A549 (cell line): Measurements from ENCODE around the gene POLR2L. TPM values are rescaled to one million over a fixed set of nuclear protein-coding genes. Genes with fewer than 3 reads are reported as not detected.

Experiments
- ATAC-seq, 2 experiments: fragments of 200-7000 bp in 1 of 2; fragments of >200 bp in 1 of 2; cut with Nextera tagmentation in 1 of 2; cut with Tn5 transposase in 1 of 2; 3 replicates each; pipeline versions ENCODE4 v1.8.0 to v1.9.1; 2018 to 2020; ENCODE audit warnings: mild to moderate bottlenecking in 1 of 2, moderate library complexity in 1 of 2
- CTCF ChIA-PET: fragments of 300-600 bp; sonication (Branson Sonifier 250); formaldehyde crosslinking; extraction: SDS; loops from one replicate; lab custom pipeline; 2021; ENCODE audit warnings: antibody characterized with exemption, inconsistent platforms; lab: Yijun Ruan, JAX
- POLR2A ChIA-PET: fragments of 350-600 bp; formaldehyde crosslinking; extraction: SDS; loops from one replicate; lab custom pipeline; 2021; ENCODE audit warnings: antibody characterized with exemption, inconsistent platforms; lab: Yijun Ruan, JAX
- DNase-seq, 2 experiments: peaks; one replicate each; pipeline versions ENCODE4 v3.0.0 to v3.0.0-alpha.2; 2011 to 2016; ENCODE audit warnings: low read depth in 1 of 2, low spot score in 1 of 2
- FAIRE-seq: peaks from 2 replicates; lab custom pipeline; 2011; peaks lifted over from hg19 to GRCh38; lab: Jason Lieb, UNC
- H3K27ac ChIP-seq, 2 experiments: fragments of >200 bp; sonication (Bioruptor Twin); formaldehyde crosslinking; 3 replicates each; pipeline ENCODE4 v1.5.1; 2016 to 2017
- H3K4me1 ChIP-seq: fragments of >200 bp; sonication (Bioruptor Twin); formaldehyde crosslinking; 3 replicates; pipeline ENCODE4 v1.6.1; 2016
- H3K4me2 ChIP-seq: fragments of >200 bp; sonication (Bioruptor Twin); formaldehyde crosslinking; 3 replicates; pipeline ENCODE4 v1.6.1; 2016
- H3K4me3 ChIP-seq: fragments of >200 bp; sonication (Bioruptor Twin); formaldehyde crosslinking; 3 replicates; pipeline ENCODE4 v1.5.1; 2016
- H3K9me3 ChIP-seq: fragments of >200 bp; sonication (Bioruptor Twin); formaldehyde crosslinking; 3 replicates; pipeline ENCODE4 v1.6.1; 2016
- CBX8 ChIP-seq: fragments of 200-600 bp; sonication (generic); IDR thresholded peaks from 2 replicates; pipeline ENCODE4 v1.6.1; 2016
- CHD2 ChIP-seq: fragments of 150-350 bp; IDR thresholded peaks from 2 replicates; pipeline ENCODE4 v1.6.1; 2014; ENCODE audit warnings: low read length; ENCODE audit not compliant: partially characterized antibody
- EHF ChIP-seq: fragments of 250-450 bp; sonication (Bioruptor Pico); IDR thresholded peaks from 2 replicates; pipeline ENCODE4 v1.5.0; 2020; ENCODE audit warnings: mild to moderate bottlenecking
- ESRRA ChIP-seq: fragments of 150-350 bp; IDR thresholded peaks from 2 replicates; pipeline ENCODE4 v1.6.1; 2014; ENCODE audit warnings: mild to moderate bottlenecking, low read length, borderline replicate concordance
- FOSB ChIP-seq: fragments of 250-450 bp; sonication (Bioruptor Pico); IDR thresholded peaks from 2 replicates; pipeline ENCODE4 v1.5.0; 2020; ENCODE audit warnings: mild to moderate bottlenecking, moderate library complexity
- FOXS1 ChIP-seq: fragments of 250-450 bp; sonication (Bioruptor Pico); IDR thresholded peaks from 2 replicates; pipeline ENCODE4 v1.5.0; 2020; ENCODE audit warnings: mild to moderate bottlenecking, moderate library complexity
- HMGXB4 ChIP-seq: fragments of 250-450 bp; sonication (Bioruptor Pico); IDR thresholded peaks from 2 replicates; pipeline ENCODE4 v1.5.0; 2021; ENCODE audit warnings: mild to moderate bottlenecking, moderate library complexity, borderline replicate concordance
- HOXB13 ChIP-seq: fragments of 250-450 bp; sonication (Bioruptor Pico); IDR thresholded peaks from 2 replicates; pipeline ENCODE4 v1.5.0; 2020; ENCODE audit warnings: low read depth, mild to moderate bottlenecking, moderate library complexity
- HOXB5 ChIP-seq: fragments of 250-450 bp; sonication (Bioruptor Pico); IDR thresholded peaks from 2 replicates; pipeline ENCODE4 v1.5.0; 2020; ENCODE audit warnings: mild to moderate bottlenecking, moderate library complexity
- JUN ChIP-seq, 2 experiments: fragments of >200 bp; sonication (Bioruptor Twin); formaldehyde crosslinking; IDR thresholded peaks; 2 replicates in 1 of 2; 3 replicates in 1 of 2; pipeline ENCODE4 v1.6.1; 2016 to 2017
- KDM5A ChIP-seq: fragments of 200-600 bp; sonication (generic); IDR thresholded peaks from 2 replicates; pipeline ENCODE4 v1.6.1; 2016; ENCODE audit warnings: antibody characterized with exemption, mild to moderate bottlenecking
- MAFK ChIP-seq: fragments of 450-650 bp; IDR thresholded peaks from 2 replicates; pipeline ENCODE4 v1.6.1; 2014; ENCODE audit not compliant: partially characterized antibody
- NPAS2 ChIP-seq: fragments of 250-450 bp; sonication (Bioruptor Pico); IDR thresholded peaks from 2 replicates; pipeline ENCODE4 v1.8.0; 2022; ENCODE audit warnings: mild to moderate bottlenecking, moderate library complexity, borderline replicate concordance
- NR3C1 ChIP-seq: fragments of >200 bp; sonication (Bioruptor Twin); formaldehyde crosslinking; IDR thresholded peaks from 3 replicates; pipeline ENCODE4 v1.6.1; 2017
- PBX3 ChIP-seq: IDR thresholded peaks from 2 replicates; pipeline ENCODE4 v1.6.1; 2012
- PHF8 ChIP-seq: fragments of 200-600 bp; sonication (generic); IDR thresholded peaks from 2 replicates; pipeline ENCODE4 v1.6.1; 2016; ENCODE audit warnings: low read depth, mild to moderate bottlenecking, antibody characterized with exemption, moderate library complexity, borderline replicate concordance
- RAD21 ChIP-seq, 2 experiments: fragments of >200 bp in 1 of 2; sonication (Bioruptor Twin) in 1 of 2; formaldehyde crosslinking in 1 of 2; IDR thresholded peaks in 1 of 2; conservative IDR thresholded peaks in 1 of 2; 2 replicates in 1 of 2; 3 replicates in 1 of 2; pipeline ENCODE4 v1.6.1; 2012 to 2018; ENCODE audit warnings: inconsistent platforms in 1 of 2
- SREBF2 ChIP-seq: fragments of 450-650 bp; IDR thresholded peaks from 2 replicates; pipeline ENCODE4 v1.6.1; 2014; ENCODE audit warnings: mild to moderate bottlenecking, moderate library complexity
- USF2 ChIP-seq: fragments of 450-650 bp; IDR thresholded peaks from 2 replicates; pipeline ENCODE4 v1.6.1; 2014; ENCODE audit warnings: antibody characterized with exemption
- ZNF302 ChIP-seq: fragments of 250-450 bp; sonication (Bioruptor Pico); IDR thresholded peaks from 2 replicates; pipeline ENCODE4 v1.9.0; 2021; ENCODE audit warnings: inconsistent platforms, mild to moderate bottlenecking, moderate library complexity
- WGBS: methylation state at CpG from one replicate; pipeline ENCODE4 v1.1.6; 2017; ENCODE audit errors: missing lambda C conversion rate; 5-methylcytosine and 5-hydroxymethylcytosine counted together
- polyA plus RNA-seq, 4 experiments: library from polyadenylated mRNA; depleted of rRNA in 3 of 4; stranded (reverse); fragments of >200 nt; fragmentation: RNase III in 1 of 4; extraction: RNeasy Plus Mini Kit Qiagen cat#74134 plus additional on column Dnase treatment in 1 of 4; gene quantifications; 2 replicates in 3 of 4; 3 replicates in 1 of 4; pipeline ENCODE4 v1.2.3, GENCODE V29; 2011 to 2017
- TF ChIP-seq, protein P1 (sequence below): fragments of >200 bp; sonication (Bioruptor Twin); formaldehyde crosslinking; IDR thresholded peaks from 3 replicates; pipeline ENCODE4 v1.6.1; 2016
- TF ChIP-seq, protein P2 (sequence below): fragments of >200 bp; sonication (Bioruptor Twin); formaldehyde crosslinking; IDR thresholded peaks from 2 replicates; pipeline ENCODE4 v1.6.1; 2016

Gene POLR2L
- polyA plus RNA-seq, 2 of the 4 experiments (the other 2 are of a cell fraction): 140 to 773 TPM

DNA sequence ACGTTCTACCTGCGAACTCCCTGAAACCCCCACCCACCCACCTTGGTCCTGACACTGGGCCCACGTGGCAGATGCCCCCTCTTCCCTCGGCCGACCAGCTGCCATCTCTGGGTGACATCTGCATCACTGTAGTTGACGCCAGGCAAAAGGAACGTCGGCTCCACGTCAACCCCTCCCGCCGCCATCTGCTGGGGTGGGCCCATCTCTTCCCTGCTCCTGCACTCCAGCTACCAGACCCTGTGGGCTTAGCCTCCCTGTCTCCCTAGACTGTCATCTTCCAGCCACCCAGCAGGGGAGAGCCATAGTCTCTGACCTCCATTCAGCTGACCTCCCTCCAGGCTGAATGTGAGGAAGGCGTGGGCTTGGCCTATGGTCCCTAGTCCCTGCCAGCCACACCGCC lies 46.9 kb upstream of the POLR2L start (continued):
- TF ChIP-seq HMGXB4 (CRISPR knock-in tag): no peak
- no peak for TF ChIP-seq CHD2
- no peak for TF ChIP-seq CBX8
- no peak for TF ChIP-seq ZNF302
- TF ChIP-seq NR3C1: no peak
- no peak for TF ChIP-seq PHF8
- no peak for TF ChIP-seq FOSB (CRISPR knock-in tag)
- no peak for TF ChIP-seq HOXB13 (CRISPR knock-in tag)
- TF ChIP-seq PBX3: no peak
- TF ChIP-seq HOXB5: no peak
- TF ChIP-seq, protein P1, sequence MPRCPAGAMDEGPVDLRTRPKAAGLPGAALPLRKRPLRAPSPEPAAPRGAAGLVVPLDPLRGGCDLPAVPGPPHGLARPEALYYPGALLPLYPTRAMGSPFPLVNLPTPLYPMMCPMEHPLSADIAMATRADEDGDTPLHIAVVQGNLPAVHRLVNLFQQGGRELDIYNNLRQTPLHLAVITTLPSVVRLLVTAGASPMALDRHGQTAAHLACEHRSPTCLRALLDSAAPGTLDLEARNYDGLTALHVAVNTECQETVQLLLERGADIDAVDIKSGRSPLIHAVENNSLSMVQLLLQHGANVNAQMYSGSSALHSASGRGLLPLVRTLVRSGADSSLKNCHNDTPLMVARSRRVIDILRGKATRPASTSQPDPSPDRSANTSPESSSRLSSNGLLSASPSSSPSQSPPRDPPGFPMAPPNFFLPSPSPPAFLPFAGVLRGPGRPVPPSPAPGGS: no peak

GRCh38 chr11:888310-889212 lies 46.2 kb upstream of the POLR2L start:
- no peak for TF ChIP-seq ESRRA
- no peak for DNase-seq
- Histone ChIP-seq H3K4me2 (no peak overlapping the region), H3K4me1 (no peaks in the 10 kb centered on the region), H3K27ac (no peak overlapping the region), H3K9me3 (no peaks in the 10 kb centered on the region), H3K4me3 (no peak overlapping the region)
- CTCF ChIA-PET: interaction anchor here (0.7 to 2.9 kb wide), 4 partner anchors 10 to 163 kb away, joined by 3 to 11 read pairs (median 5); no protein-coding TSS in a partner anchor
- ATAC-seq: no peak
- POLR2A ChIA-PET: no interaction called here
- no peak for FAIRE-seq
- WGBS: 93% methylated on average over 41 of the region's 45 CpGs

DNA sequence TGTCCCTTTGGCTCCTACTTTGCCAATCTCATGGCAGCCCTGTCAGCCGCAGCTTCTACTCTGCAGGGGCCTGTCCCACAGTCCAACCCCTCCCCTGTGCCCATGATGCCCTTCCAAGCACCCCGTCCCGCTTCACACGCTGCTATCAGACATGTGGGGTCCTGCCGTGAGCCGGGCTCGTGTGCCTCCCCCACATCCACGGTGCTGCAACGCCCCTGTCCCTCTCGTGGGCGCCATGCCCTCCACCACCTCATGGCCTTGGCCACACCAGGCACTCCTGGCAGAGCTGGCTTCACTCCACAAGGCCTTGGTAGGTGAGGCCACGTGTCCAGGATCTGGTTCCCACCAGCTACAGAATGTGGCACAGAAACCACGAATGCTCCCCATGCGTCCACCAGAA lies 45.3 kb upstream of the POLR2L start:
- no peaks in the 10 kb centered on the region for H3K4me1 ChIP-seq
- H3K4me3 ChIP-seq: no peak overlapping the region
- H3K9me3 ChIP-seq: no peaks in the 10 kb centered on the region
- FAIRE-seq (no peak), ATAC-seq (no peak), DNase-seq (no peak)
- WGBS: 96% methylated on average over 13 of the region's 14 CpGs
- POLR2A ChIA-PET: no interaction called here
- H3K4me2 ChIP-seq: no peak overlapping the region
- TF ChIP-seq MAFK: no peak
- CTCF ChIA-PET: interaction anchor here (2.9 kb wide), 1 partner anchor 164 kb away, joined by 11 read pairs; no protein-coding TSS in a partner anchor
- H3K27ac ChIP-seq: no peak overlapping the region

DNA sequence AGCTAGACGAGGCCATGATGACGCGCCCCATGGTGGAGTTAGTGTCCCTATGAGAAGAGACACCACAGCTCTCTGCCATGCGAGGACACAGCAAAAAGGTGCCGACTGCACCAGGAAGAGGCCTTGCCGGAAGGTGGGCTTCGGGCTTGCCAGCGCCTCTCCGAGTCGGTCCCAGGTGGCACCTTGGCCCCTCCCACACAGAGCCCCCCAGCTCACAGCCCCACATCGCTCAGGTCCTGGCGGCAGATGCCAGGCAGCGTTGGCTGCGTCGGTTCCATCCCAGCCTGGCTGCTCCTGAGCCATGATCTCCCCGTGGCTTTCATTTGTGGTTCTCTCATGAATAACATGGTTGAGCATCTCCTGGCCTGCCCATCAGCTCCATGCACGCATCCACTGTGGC lies 44.2 kb upstream of the POLR2L start:
- ATAC-seq: no peak
- CTCF ChIA-PET: interaction anchor here (1.0 to 2.9 kb wide), 4 partner anchors 9 to 165 kb away, joined by 5 to 11 read pairs (median 6); no protein-coding TSS in a partner anchor
- TF ChIP-seq, protein P2, sequence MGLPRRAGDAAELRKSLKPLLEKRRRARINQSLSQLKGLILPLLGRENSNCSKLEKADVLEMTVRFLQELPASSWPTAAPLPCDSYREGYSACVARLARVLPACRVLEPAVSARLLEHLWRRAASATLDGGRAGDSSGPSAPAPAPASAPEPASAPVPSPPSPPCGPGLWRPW: no peak
- TF ChIP-seq FOXS1 (CRISPR knock-in tag) (no peak), USF2 (no peak), NPAS2 (CRISPR knock-in tag) (no peak), ZNF302 (no peak), SREBF2 (no peak), EHF (CRISPR knock-in tag) (no peak), JUN (IDR thresholded peaks at IDR 0.05) (no peak), RAD21 (conservative IDR thresholded peaks at IDR 0.05 in 1 of 2, IDR thresholded peaks at IDR 0.05 in 1 of 2) (no peak), PBX3 (no peak), KDM5A (no peak), ESRRA (no peak), MAFK (no peak)
- TF ChIP-seq, protein P1: no peak

More for the DNA sequence above, 44.2 kb upstream of the POLR2L start:
- Histone ChIP-seq H3K27ac (no peak overlapping the region), H3K9me3 (no peaks in the 10 kb centered on the region), H3K4me1 (no peaks in the 10 kb centered on the region), H3K4me2 (no peak overlapping the region), H3K4me3 (no peak overlapping the region)
- DNase-seq: no peak
- 94% methylated on average over 17 of the region's 17 CpGs for WGBS
- FAIRE-seq: no peak
- POLR2A ChIA-PET: no interaction called here
